MM.1S (cell line): ENCODE results near the gene NLK.
"Not testable (repeated sequence)": the region's sequence is repeated elsewhere in the genome, so short reads cannot be mapped to it uniquely, and the experiment has no call there.

Source experiments
- DNase-seq: peaks from one replicate; pipeline ENCODE4 v3.0.0-alpha.2; 2015
- H2AFZ ChIP-seq: fragments of 300-600 bp; sonication (generic); 2 replicates; pipeline ENCODE4 v1.6.0; 2016; ENCODE audit warnings: antibody characterized with exemption, low read length
- H3F3A ChIP-seq: fragments of 300-600 bp; sonication (generic); 2 replicates; pipeline ENCODE4 v1.6.1; 2016; ENCODE audit warnings: mild to moderate bottlenecking, antibody characterized with exemption, low read length, moderate library complexity, mixed read lengths; ENCODE audit not compliant: insufficient read depth
- H3K27ac ChIP-seq: fragments of 300-600 bp; sonication (generic); 2 replicates; pipeline ENCODE4 v1.5.1; 2016; ENCODE audit warnings: mild to moderate bottlenecking, low read length
- H3K27me3 ChIP-seq: fragments of 300-600 bp; sonication (generic); replicated peaks from 2 replicates; pipeline ENCODE4 v1.6.0; 2016; ENCODE audit warnings: low read length; ENCODE audit not compliant: insufficient read depth
- H3K36me3 ChIP-seq: fragments of 300-600 bp; sonication (generic); replicated peaks from 2 replicates; pipeline ENCODE4 v1.6.1; 2016; ENCODE audit warnings: mild to moderate bottlenecking, low read length, mixed read lengths; ENCODE audit not compliant: insufficient read depth
- H3K4me1 ChIP-seq: fragments of 300-600 bp; sonication (generic); 2 replicates; pipeline ENCODE4 v1.6.1; 2016; ENCODE audit warnings: low read length, mixed read lengths
- H3K4me2 ChIP-seq: fragments of 300-600 bp; sonication (generic); 2 replicates; pipeline ENCODE4 v1.6.0; 2016; ENCODE audit warnings: low read depth, low read length
- H3K4me3 ChIP-seq: fragments of 300-600 bp; sonication (generic); 2 replicates; pipeline ENCODE4 v1.5.1; 2016; ENCODE audit warnings: low read length, mixed read lengths
- H3K79me2 ChIP-seq: fragments of 300-600 bp; sonication (generic); 2 replicates; pipeline ENCODE4 v1.6.1; 2016; ENCODE audit warnings: mixed run types, low read length, mixed read lengths
- H3K9ac ChIP-seq: fragments of 300-600 bp; sonication (generic); 2 replicates; pipeline ENCODE4 v1.6.1; 2016; ENCODE audit warnings: low read length, mixed read lengths
- H3K9me2 ChIP-seq: fragments of 300-600 bp; sonication (generic); replicated peaks from 2 replicates; pipeline ENCODE4 v1.6.1; 2016; ENCODE audit warnings: mild to moderate bottlenecking, low read length, mixed read lengths; ENCODE audit not compliant: insufficient read depth
- H3K9me3 ChIP-seq: fragments of 300-600 bp; sonication (generic); replicated peaks from 2 replicates; pipeline ENCODE4 v1.6.1; 2016; ENCODE audit warnings: mild to moderate bottlenecking, low read length, mixed read lengths; ENCODE audit not compliant: insufficient read depth
- H4K20me1 ChIP-seq: fragments of 300-600 bp; sonication (generic); 2 replicates; pipeline ENCODE4 v1.6.1; 2016; ENCODE audit warnings: mild to moderate bottlenecking, low read length, moderate library complexity, mixed read lengths; ENCODE audit not compliant: insufficient read depth
- CTCF ChIP-seq: fragments of 300-600 bp; sonication (generic); IDR thresholded peaks from 2 replicates; pipeline ENCODE4 v1.5.1; 2016; ENCODE audit warnings: antibody characterized with exemption, low read length, mixed read lengths
- EZH2 ChIP-seq: fragments of 300-600 bp; sonication (generic); optimal IDR thresholded peaks from 2 replicates; pipeline ENCODE3; 2017; ENCODE audit warnings: low read depth, mild to moderate bottlenecking, antibody characterized with exemption, low read length, mixed read lengths
- EZH2phosphoT487 ChIP-seq: fragments of 300-600 bp; sonication (generic); IDR thresholded peaks from 2 replicates; pipeline ENCODE4 v1.6.1; 2018; ENCODE audit warnings: antibody characterized with exemption, low read length

The NLK gene

GRCh38 chr17:28230011-28230410, 187.5 kb downstream of the NLK start:
- no peaks in the 10 kb centered on the region for H3K79me2 ChIP-seq
- H3K4me2 ChIP-seq = no peak overlapping the region
- TF ChIP-seq CTCF = no peak
- no peak for TF ChIP-seq EZH2phosphoT487
- no peak for TF ChIP-seq EZH2
- H3K36me3 ChIP-seq = no peaks in the 10 kb centered on the region
- no peaks in the 10 kb centered on the region for H3K9me3 ChIP-seq
- H3K9ac ChIP-seq = no peak overlapping the region
- H2AFZ ChIP-seq = no peak overlapping the region
- no peaks in the 10 kb centered on the region for H4K20me1 ChIP-seq
- no peaks in the 10 kb centered on the region for H3F3A ChIP-seq
- no peaks in the 10 kb centered on the region for H3K4me1 ChIP-seq
- no peak overlapping the region for H3K27ac ChIP-seq
- no peaks in the 10 kb centered on the region for H3K9me2 ChIP-seq
- peaks cover 4% of the 10 kb centered on the region; the same call in 1 of the 2 replicates for H3K27me3 ChIP-seq
- peak; percentile 46 for DNase-seq
- no peak overlapping the region for H3K4me3 ChIP-seq

- not testable (repeated sequence) for H3K9me2 ChIP-seq, H4K20me1 ChIP-seq, H3K27ac ChIP-seq, H3K27me3 ChIP-seq, H3F3A ChIP-seq, H2AFZ ChIP-seq, H3K9ac ChIP-seq, H3K9me3 ChIP-seq, DNase-seq, H3K79me2 ChIP-seq, H3K4me2 ChIP-seq, H3K4me3 ChIP-seq, H3K4me1 ChIP-seq, H3K36me3 ChIP-seq
These were observed 188.1 kb downstream of the NLK start for GRCh38 chr17:28230607-28231006.

GRCh38 chr17:28231624-28232023, 189.1 kb downstream of the NLK start:
- H3K9me2 ChIP-seq, H3K4me3 ChIP-seq, DNase-seq, H3F3A ChIP-seq, H3K9me3 ChIP-seq, H3K27me3 ChIP-seq, H3K9ac ChIP-seq, H3K36me3 ChIP-seq, H3K79me2 ChIP-seq, H4K20me1 ChIP-seq, H3K4me2 ChIP-seq, H2AFZ ChIP-seq, H3K27ac ChIP-seq, H3K4me1 ChIP-seq: not testable (repeated sequence)

- H3K4me3 ChIP-seq, H3K9me3 ChIP-seq, H4K20me1 ChIP-seq, H3K27me3 ChIP-seq, H3K9ac ChIP-seq, H3K4me1 ChIP-seq, H3K4me2 ChIP-seq, H2AFZ ChIP-seq, H3K9me2 ChIP-seq, H3K27ac ChIP-seq, H3K36me3 ChIP-seq, H3F3A ChIP-seq, H3K79me2 ChIP-seq, DNase-seq: not testable (repeated sequence)
- TF ChIP-seq CTCF = peak; percentile 48
These were observed 190.7 kb downstream of the NLK start for GRCh38 chr17:28232966-28233870.

GRCh38 chr17:28233872-28234856, 191.7 kb downstream of the NLK start:
- not testable (repeated sequence) for H3K79me2 ChIP-seq, H3K9ac ChIP-seq, H3K9me2 ChIP-seq, H3K27me3 ChIP-seq, DNase-seq, H3K4me2 ChIP-seq, H4K20me1 ChIP-seq, H3F3A ChIP-seq, H3K9me3 ChIP-seq, H3K27ac ChIP-seq, H2AFZ ChIP-seq, H3K4me1 ChIP-seq, H3K4me3 ChIP-seq, H3K36me3 ChIP-seq

GRCh38 chr17:28235066-28235700, 192.7 kb downstream of the NLK start:
- H3K4me1 ChIP-seq, H3K27me3 ChIP-seq, H3K4me3 ChIP-seq, H3K9me2 ChIP-seq, H3K4me2 ChIP-seq, H3K79me2 ChIP-seq, H3F3A ChIP-seq, H2AFZ ChIP-seq, DNase-seq, H3K27ac ChIP-seq, H4K20me1 ChIP-seq, H3K36me3 ChIP-seq, H3K9ac ChIP-seq, H3K9me3 ChIP-seq: not testable (repeated sequence)
